Endothelial cell of umbilical vein (primary cell): ENCODE results near the gene ATAT1. TPM values are rescaled to one million over a fixed set of nuclear protein-coding genes. Genes with fewer than 3 reads are reported as not detected.
"Not testable (repeated sequence)": the region's sequence is repeated elsewhere in the genome, so short reads cannot be mapped to it uniquely, and the experiment has no call there.

Experiments
- BruUV-seq: library from RNA; stranded (reverse); fragments of 400-500 nt; replicated peaks from 2 replicates; lab custom pipeline; 2021; lab: Mats Ljungman, UMichigan
- CTCF ChIA-PET: fragments of 300-600, 350-600 bp; sonication (Branson Sonifier 250); formaldehyde crosslinking; loops from one replicate; lab custom pipeline; 2021; ENCODE audit warnings: antibody characterized with exemption, inconsistent platforms; lab: Charles Lee
- POLR2A ChIA-PET: fragments of 300-600, 350-600 bp; sonication (Branson Sonifier 250); formaldehyde crosslinking; loops from one replicate; lab custom pipeline; 2021; ENCODE audit warnings: antibody characterized with exemption, inconsistent platforms; lab: Charles Lee
- DNase-seq: peaks from one replicate; pipeline ENCODE4 v3.0.0-alpha.2; 2011; ENCODE audit warnings: low read depth, low spot score
- FAIRE-seq: peaks from 2 replicates; lab custom pipeline; 2011; peaks lifted over from hg19 to GRCh38; lab: Jason Lieb, UNC
- H2AFZ ChIP-seq: 2 replicates; pipeline ENCODE4 v1.6.0; 2012; ENCODE audit warnings: low read depth, low read length, control low read depth, inconsistent platforms
- H3K27ac ChIP-seq: 2 replicates; pipeline ENCODE4 v1.5.1; 2011; ENCODE audit warnings: low read depth, mild to moderate bottlenecking, control low read depth, low read length, moderate library complexity; ENCODE audit not compliant: insufficient read depth
- H3K27me3 ChIP-seq, 2 experiments: 2 replicates each; pipeline versions ENCODE4 v1.6.0 to v1.6.1; 2011; ENCODE audit warnings: low read length in 2 of 2, mixed read lengths in 1 of 2; ENCODE audit not compliant: control insufficient read depth in 2 of 2, insufficient read depth in 2 of 2
- H3K36me3 ChIP-seq, 2 experiments: 2 replicates in 1 of 2; 3 replicates in 1 of 2; pipeline ENCODE4 v1.5.1; 2011; ENCODE audit warnings: low read length in 2 of 2, mild to moderate bottlenecking in 1 of 2, moderate library complexity in 1 of 2; ENCODE audit not compliant: control insufficient read depth in 2 of 2, insufficient read depth in 2 of 2; ENCODE audit errors: extremely low read depth in 1 of 2
- H3K4me1 ChIP-seq: 3 replicates; pipeline ENCODE4 v1.5.1; 2011; ENCODE audit warnings: mild to moderate bottlenecking, low read length; ENCODE audit not compliant: control insufficient read depth, insufficient read depth; ENCODE audit errors: extremely low read depth
- H3K4me2 ChIP-seq: 2 replicates; pipeline ENCODE4 v1.6.1; 2011; ENCODE audit warnings: low read length, control low read depth, mixed read lengths; ENCODE audit not compliant: insufficient read depth
- H3K4me3 ChIP-seq, 3 experiments: fragments of 200-600 bp in 1 of 3; sonication (generic), shearing (Covaris generic) in 1 of 3; replicated peaks in 1 of 3; 2 replicates each; pipeline ENCODE4 v1.5.1; 2011 to 2016; ENCODE audit warnings: control low read depth in 3 of 3, low read length in 3 of 3, mild to moderate bottlenecking in 2 of 3, inconsistent platforms in 1 of 3, low read depth in 1 of 3, moderate library complexity in 1 of 3; ENCODE audit not compliant: insufficient read depth in 1 of 3
- H3K79me2 ChIP-seq: 2 replicates; pipeline ENCODE4 v1.6.0; 2012; ENCODE audit warnings: low read length, inconsistent platforms; ENCODE audit not compliant: control insufficient read depth, insufficient read depth
- H3K9ac ChIP-seq: replicated peaks from 2 replicates; pipeline ENCODE3; 2011; ENCODE audit warnings: low read length, control low read depth; ENCODE audit not compliant: insufficient read depth; ENCODE audit errors: extremely low read depth
- H3K9me1 ChIP-seq: replicated peaks from 3 replicates; pipeline ENCODE4 v1.6.0; 2011; ENCODE audit warnings: mild to moderate bottlenecking, low read length; ENCODE audit not compliant: control insufficient read depth, insufficient read depth; ENCODE audit errors: extremely low read depth
- H3K9me3 ChIP-seq: replicated peaks from 2 replicates; pipeline ENCODE4 v1.5.1; 2012; ENCODE audit warnings: low read length, inconsistent platforms; ENCODE audit not compliant: control insufficient read depth, insufficient read depth
- H4K20me1 ChIP-seq: replicated peaks from 2 replicates; pipeline ENCODE3; 2011; ENCODE audit warnings: mild to moderate bottlenecking, low read length; ENCODE audit not compliant: control insufficient read depth, insufficient read depth; ENCODE audit errors: extremely low read depth
- dilution Hi-C: fragments of 300-500 bp; cut with MboI; formaldehyde crosslinking; loops from one replicate; pipeline ENCODE4 v1.15.0; 2019; ENCODE audit warnings: low sequenced_read_pairs; ENCODE audit not compliant: extremely low pct_ligation_motif_present
- intact Hi-C: fragments of 100-400 bp; cut with micrococcal nuclease; formaldehyde crosslinking; loops from one replicate; pipeline ENCODE4 v1.10.0; 2022
- polyA plus RNA-seq, 4 experiments: library from polyadenylated mRNA; depleted of rRNA in 3 of 4; stranded (reverse) in 3 of 4; unstranded in 1 of 4; fragments of >200 nt; gene quantifications; 2 replicates each; pipeline versions ENCODE4 v1.2.1 to v1.2.3, GENCODE V29; 2011 to 2012; ENCODE audit warnings: missing spikeins in 1 of 4
- total RNA-seq: library from RNA; stranded (reverse); gene quantifications from 2 replicates; pipeline ENCODE4 v1.2.3, GENCODE V29; 2021
- TF ChIP-seq, protein P1 (sequence below), 2 donors: IDR thresholded peaks; 1 replicate in 1 of 2; 2 replicates in 1 of 2; pipeline ENCODE4 v1.5.1; 2011; ENCODE audit warnings: low read length in 2 of 2, mild to moderate bottlenecking in 2 of 2, moderate library complexity in 2 of 2, control low read depth in 1 of 2, inconsistent platforms in 1 of 2, low read depth in 1 of 2; ENCODE audit not compliant: insufficient read depth in 1 of 2; ENCODE audit errors: extremely low read depth in 1 of 2

The ATAT1 gene
- total and polyA plus RNA-seq, 2 donors (not counting 3 experiments of a cell fraction or from before 2014, with no cell fraction given): 17.4 to 18.4 TPM

GRCh38 chr6:30597315-30598144 lies 29.1 kb upstream of the ATAT1 start:
- intact Hi-C loops: loop anchor here (1.0 kb wide), 2 partner anchors 56 to 114 kb away; no protein-coding TSS in a partner anchor
- peak; percentile 84 for DNase-seq
- dilution Hi-C loops, H3K27ac ChIP-seq, H3K79me2 ChIP-seq, H3K9me1 ChIP-seq, H3K9me3 ChIP-seq, H3K4me1 ChIP-seq, H3K27me3 ChIP-seq, H2AFZ ChIP-seq, H3K4me2 ChIP-seq, BruUV-seq, H3K9ac ChIP-seq, H3K4me3 ChIP-seq, H4K20me1 ChIP-seq: not testable (repeated sequence)
- CTCF ChIA-PET: interaction anchor here (0.6 to 8.8 kb wide), 22 partner anchors 10 to 490 kb away, joined by 3 to 149 read pairs (median 7); partner anchors contain the start of gene ABCF1
- POLR2A ChIA-PET: interaction anchor here (0.7 to 6.2 kb wide), 4 partner anchors 11 to 1230 kb away, joined by 3 to 63 read pairs (median 6); no protein-coding TSS in a partner anchor
- peak; percentile 92 for FAIRE-seq
- H3K36me3 ChIP-seq: peaks cover 13 to 21% of the 10 kb centered on the region in 2 experiments
- TF ChIP-seq, protein P1, sequence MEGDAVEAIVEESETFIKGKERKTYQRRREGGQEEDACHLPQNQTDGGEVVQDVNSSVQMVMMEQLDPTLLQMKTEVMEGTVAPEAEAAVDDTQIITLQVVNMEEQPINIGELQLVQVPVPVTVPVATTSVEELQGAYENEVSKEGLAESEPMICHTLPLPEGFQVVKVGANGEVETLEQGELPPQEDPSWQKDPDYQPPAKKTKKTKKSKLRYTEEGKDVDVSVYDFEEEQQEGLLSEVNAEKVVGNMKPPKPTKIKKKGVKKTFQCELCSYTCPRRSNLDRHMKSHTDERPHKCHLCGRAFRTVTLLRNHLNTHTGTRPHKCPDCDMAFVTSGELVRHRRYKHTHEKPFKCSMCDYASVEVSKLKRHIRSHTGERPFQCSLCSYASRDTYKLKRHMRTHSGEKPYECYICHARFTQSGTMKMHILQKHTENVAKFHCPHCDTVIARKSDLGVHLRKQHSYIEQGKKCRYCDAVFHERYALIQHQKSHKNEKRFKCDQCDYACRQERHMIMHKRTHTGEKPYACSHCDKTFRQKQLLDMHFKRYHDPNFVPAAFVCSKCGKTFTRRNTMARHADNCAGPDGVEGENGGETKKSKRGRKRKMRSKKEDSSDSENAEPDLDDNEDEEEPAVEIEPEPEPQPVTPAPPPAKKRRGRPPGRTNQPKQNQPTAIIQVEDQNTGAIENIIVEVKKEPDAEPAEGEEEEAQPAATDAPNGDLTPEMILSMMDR (IDR thresholded peaks at IDR 0.05; ENCODE audit: extremely low read depth in 1 of 2, insufficient read depth in 1 of 2, low read depth in 1 of 2, low read length in 2 of 2): peak; percentile 67 to 82
